ENCODE measurements around the gene TPRN.

DNA sequence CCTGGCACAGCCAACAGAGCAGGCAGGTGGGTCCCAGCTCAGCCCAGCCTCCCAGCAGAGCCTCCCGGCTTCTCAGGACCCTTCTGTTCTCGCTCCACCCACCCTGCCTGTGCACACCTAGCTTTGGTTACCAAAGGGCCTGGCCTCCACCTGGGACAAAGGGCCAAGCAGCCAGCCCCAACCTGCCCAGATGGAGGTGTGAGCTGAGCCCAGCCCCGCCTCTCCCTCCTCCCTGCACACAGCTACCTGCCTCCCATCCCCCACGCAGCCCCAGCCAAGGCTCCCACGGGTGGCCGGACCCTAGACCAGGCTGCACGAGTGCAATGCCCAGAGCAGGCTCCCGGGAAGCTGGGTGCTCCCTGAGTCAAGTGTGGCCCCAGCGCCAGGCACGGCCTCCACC lies 5.6 kb downstream of the TPRN start:
- TF ChIP-seq, protein P1, sequence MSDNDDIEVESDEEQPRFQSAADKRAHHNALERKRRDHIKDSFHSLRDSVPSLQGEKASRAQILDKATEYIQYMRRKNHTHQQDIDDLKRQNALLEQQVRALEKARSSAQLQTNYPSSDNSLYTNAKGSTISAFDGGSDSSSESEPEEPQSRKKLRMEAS (CRISPR knock-in tag; IDR thresholded peaks at IDR 0.05), result no peak
- no peak for TF ChIP-seq NFYB (CRISPR knock-in tag; conservative IDR thresholded peaks at IDR 0.05; ENCODE audit: low read depth)

Data from WTC11 (cell line).